ENCODE data around the gene BPIFB1.

The BPIFB1 gene

DNA sequence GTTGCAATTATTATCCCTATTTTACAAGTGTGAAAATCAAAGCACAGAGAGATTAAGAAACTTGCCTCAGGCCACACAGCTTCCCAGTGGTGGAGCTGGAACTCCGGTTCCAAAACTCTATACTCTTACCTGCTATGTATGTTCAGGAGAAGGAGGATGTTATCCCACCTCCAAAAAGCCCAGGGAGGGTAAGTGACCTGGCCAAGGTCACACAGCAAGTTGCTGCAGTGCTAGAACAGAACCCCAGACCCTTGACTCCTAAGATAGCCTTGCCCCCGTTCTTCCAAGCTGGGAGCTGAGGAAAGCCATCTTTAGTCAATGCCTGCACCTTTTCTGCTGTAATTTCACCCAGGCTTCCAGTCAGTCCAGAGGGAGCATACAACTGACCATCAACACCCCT is 42.3 kb downstream of the BPIFB1 start:
- DNase-seq (ENCODE audit: low read depth): no peak

GRCh38 chr20:33328157-33329137 is 45.4 kb downstream of the BPIFB1 start:
- no peak for DNase-seq (ENCODE audit: low read depth)

DNA sequence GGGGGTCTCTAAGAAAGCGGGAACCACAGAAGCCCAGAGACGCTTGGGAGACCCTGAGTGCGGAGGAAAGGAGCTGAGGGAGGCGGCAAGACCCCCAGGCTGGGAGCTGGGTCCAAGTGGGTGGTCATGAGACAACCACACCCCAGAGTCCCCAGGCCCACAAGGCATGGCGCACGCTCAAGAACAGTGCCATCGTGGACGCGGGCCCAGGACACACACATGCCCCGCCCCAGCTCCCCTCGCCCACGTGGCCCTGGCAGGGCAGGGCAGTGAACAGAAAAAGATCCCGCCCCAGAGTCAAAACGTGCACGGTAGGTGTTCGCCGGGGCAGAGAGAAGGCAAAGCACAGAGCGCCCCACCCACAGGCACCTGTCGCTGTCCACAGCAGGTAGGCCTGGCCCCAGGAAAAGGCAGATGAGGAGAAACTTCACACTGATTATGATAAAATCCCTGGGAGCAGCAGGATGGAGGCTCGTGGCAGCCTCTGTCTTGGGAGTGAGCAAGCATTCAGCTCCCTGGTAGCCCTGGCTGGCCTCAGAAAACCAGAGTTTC is 50.0 kb downstream of the BPIFB1 start:
- no peak for DNase-seq (ENCODE audit: low read depth)

DNA sequence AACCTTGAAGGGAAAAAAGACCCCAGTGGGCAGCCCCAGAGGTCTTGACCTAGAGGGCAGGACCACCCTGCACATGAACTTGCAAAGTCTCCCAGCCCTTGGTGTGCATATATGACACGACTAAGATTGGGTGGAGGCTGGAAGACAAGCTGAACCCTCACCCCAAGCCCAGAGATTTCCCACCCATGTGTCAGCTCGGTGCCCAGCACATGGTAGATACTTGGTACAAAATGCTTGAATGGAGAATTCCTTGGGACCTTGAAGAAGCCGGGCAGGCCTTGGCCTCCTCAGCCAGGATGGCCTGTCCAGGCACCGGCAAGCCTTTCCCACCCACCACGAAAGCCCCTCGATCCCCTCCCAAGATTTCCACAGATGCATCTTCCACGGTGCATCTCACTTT is 50.6 kb downstream of the BPIFB1 start:
- DNase-seq (ENCODE audit: low read depth): no peak

DNA sequence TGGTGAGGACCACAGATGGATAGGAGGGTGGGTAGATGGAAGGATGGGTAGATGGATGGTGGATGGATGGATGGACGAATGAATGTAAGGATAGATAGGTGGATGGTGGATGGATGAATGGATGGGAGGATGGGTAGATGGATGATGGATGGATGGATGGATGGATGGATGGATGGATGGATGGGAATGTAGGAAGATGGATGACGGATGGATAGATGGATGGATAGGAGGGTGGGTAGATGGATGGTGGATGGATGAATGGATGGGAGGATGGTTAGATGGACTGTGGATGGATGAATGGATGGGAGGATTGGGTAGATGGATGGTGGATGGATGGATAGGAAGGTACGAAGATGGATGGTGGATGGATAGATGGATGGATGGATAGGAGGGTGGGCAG is 51.1 kb downstream of the BPIFB1 start:
- no peak for DNase-seq (ENCODE audit: low read depth)

DNA sequence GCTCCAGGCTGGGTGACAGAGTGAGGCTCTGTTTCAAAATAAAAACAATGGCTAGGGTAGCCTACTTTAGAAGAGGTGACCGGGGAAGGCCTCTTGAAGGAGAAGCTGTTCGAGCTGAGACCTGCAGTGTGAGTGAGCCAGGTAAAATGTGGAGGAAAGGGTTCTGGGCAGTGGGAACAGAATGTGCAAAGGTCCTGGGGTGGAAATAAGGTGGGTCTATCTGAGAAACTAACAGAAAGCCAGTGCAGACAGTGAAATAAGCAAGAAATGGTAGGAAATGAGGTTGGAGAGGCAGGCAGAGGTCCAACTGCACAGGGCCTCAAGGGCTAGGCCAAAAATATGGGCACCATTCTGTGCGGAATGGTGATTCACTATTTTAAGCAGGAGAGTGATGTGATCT is 53.4 kb downstream of the BPIFB1 start:
- DNase-seq (ENCODE audit: low read depth): no peak

- DNase-seq (ENCODE audit: low read depth): no peak
Measured at GRCh38 chr20:33337119-33337518, 54.1 kb downstream of the BPIFB1 start.

GRCh38 chr20:33337531-33338165 is 54.6 kb downstream of the BPIFB1 start:
- DNase-seq (ENCODE audit: low read depth): no peak

DNA sequence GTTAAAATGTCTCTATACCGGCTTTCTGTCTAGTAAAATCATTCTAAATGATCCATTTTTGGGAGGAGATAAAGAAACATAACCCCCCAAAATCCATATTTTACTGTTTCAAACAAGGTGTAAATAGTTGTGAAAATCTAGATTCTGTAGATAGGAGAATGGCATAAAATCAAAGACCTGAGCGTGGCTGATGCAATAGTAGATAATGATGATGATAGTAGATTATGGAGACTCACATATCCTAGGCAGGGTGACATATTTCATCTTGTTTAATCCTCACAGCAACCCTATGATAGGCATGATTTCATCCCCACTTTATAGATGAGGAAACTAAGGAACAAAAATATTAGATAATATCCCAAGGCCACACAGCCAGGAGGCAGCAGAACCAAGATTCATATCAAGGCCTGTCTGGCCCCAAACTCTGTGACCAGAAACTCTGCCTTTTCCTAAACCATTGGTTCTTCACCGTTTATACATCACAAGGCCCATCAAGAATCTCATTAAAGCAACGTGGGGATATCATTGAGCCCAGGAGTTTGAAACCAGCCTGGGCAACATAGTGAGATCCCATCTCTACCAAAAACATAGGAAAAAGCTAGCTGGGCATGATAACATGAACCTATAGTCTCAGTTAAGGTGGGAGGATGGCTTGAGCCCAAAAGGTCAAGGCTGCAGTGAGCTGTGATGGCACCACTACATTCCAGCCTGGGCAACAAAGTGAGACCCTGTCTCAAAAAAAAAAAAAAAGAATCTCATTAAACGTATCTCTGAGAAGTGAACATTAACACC is 55.6 kb downstream of the BPIFB1 start:
- no peak for DNase-seq (ENCODE audit: low read depth)

GRCh38 chr20:33339515-33340058 is 56.6 kb downstream of the BPIFB1 start:
- DNase-seq (ENCODE audit: low read depth): no peak

DNA sequence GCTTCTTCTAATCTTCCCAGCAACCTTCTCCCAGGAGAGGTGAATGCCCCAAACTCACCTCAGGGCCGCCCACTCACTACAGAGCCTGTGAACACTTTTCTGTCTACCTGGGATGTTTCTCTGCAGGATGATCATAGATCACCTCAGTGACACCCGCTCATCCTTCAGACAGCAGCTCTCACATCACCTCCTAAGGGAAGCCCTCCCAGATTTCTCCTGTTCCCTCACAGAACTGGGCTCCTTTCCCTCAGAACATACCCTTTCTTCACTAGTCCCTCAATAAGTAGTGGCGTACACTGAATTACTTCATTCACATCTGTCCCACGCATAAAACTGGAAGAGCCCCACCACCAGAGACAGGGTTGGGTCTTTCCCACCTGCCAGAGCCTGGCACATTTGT is 60.5 kb downstream of the BPIFB1 start:
- no peak for DNase-seq (ENCODE audit: low read depth)

DNA sequence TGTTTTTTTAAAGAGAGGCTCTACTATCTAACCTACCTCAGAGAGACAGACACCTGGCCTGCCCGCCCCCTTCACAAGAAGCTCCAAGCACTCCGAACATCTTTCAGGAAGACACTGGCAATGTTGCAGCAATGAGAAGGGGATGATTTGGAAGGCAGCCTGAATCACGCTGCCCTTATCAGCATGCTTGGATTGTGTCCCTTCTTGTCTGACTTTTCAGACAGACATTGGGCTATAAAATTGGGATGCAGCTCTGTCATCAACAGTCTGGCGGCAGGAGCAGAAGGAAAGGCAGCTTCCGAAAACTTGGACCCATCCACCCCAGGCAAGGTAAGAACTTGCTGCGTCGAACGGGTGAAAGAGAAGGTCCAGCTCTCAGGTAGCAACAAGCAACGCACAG is 62.3 kb downstream of the BPIFB1 start:
- DNase-seq (ENCODE audit: low read depth): no peak

GRCh38 chr20:33348136-33348937 is 65.3 kb downstream of the BPIFB1 start:
- DNase-seq (ENCODE audit: low read depth): no peak

DNA sequence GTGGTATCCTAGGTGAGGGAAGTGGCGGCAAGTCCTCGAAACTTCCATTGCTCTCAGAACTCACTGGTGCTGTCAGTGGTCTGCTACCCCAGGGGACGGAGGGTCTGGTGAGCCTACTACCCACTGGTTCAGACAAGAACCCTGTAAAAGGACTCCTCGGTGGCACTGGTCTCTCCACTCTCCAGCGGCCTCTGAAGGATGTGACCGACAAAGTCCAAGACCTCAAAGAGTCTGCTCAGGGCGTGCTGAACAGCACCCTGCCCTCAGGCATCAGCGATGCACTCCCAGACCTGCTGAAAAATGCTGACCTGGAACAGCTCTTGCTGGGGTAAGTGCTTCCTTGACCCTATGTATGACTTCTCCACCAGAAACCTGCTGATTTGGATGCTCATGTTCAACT is 66.5 kb downstream of the BPIFB1 start:
- DNase-seq (ENCODE audit: low read depth): no peak

DNA sequence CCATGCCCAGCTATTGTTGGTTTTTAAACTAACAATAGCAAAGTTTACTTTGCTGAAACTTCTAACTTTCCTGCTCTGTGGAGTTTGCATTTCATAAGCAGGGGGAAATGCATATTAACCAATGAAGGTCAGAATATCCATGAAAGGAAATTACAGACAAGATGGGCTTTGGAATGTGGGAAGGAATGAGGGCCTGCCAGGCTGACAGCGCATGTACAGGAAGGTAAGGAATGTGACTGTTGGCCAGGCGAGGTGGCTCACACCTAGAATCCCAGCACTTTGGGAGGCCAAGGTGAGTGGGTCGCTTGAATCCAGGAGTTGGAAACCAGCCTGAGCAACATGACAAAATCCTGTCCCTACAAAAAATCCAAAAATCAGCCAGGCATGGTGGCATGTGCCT is 68.7 kb downstream of the BPIFB1 start:
- DNase-seq (ENCODE audit: low read depth): no peak

DNA sequence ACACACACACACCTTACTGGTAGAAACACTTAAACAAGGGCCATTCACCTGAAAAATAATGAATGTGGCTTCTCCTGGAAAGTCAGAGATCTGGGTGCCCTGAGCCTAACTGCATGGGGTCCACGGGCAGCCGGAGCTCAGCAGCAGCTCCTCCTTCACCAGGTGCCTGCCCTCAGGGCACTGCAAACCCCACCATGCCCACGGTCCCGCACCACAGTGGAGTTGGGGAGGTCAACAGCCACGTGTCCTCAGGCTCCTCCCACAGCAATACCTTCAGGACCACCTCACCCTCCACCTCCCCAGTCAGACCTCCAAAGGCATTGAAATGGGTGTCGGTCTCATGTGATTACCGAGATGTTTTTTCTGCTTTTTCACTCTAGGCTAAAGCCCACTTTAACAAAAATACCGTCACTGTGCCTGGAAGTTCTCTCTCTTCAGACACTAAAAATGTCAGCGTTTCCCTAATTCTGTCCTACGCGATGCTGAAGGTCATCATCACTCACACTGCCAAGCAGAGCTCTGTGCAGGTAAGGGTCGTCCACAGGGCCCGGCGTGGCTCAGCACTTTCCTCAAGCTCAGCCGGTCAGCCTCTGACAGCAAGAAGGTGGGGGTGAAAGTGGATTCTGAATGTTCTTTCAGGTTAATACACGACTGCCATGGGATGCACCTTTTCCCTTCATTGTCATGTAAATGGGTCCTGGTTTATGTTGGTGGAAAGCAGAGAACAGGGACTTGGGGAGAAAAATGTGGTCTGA is 69.4 kb downstream of the BPIFB1 start:
- no peak for DNase-seq (ENCODE audit: low read depth)

- DNase-seq (ENCODE audit: low read depth): no peak
Measured at GRCh38 chr20:33353013-33353402, 70.0 kb downstream of the BPIFB1 start.

All from ELR (cell line).